Measurements from ENCODE around the gene LYPLAL1. TPM values are rescaled to one million over a fixed set of nuclear protein-coding genes. Genes with fewer than 3 reads are reported as not detected.

The LYPLAL1 gene
- total and polyA plus RNA-seq, 8 donors, result 3.6 to 48.1 (median 12.7) TPM

GRCh38 chr1:219209578-219209977, 35.9 kb downstream of the LYPLAL1 start:
- Histone ChIP-seq H3K36me3 (peaks cover 0 to 17% (median 7%) of the 10 kb centered on the region in 4 donors), H3K27ac (no peak overlapping the region), H3K4me3 (no peak overlapping the region), H3K9me3 (no peaks in the 10 kb centered on the region), H3K4me1 (no peaks in the 10 kb centered on the region), H3K27me3 (no peaks in the 10 kb centered on the region)
- TF ChIP-seq POLR2A (IDR thresholded peaks at IDR 0.05), result no peak
- no peak for TF ChIP-seq EP300 (IDR thresholded peaks at IDR 0.05)
- TF ChIP-seq, protein P1, sequence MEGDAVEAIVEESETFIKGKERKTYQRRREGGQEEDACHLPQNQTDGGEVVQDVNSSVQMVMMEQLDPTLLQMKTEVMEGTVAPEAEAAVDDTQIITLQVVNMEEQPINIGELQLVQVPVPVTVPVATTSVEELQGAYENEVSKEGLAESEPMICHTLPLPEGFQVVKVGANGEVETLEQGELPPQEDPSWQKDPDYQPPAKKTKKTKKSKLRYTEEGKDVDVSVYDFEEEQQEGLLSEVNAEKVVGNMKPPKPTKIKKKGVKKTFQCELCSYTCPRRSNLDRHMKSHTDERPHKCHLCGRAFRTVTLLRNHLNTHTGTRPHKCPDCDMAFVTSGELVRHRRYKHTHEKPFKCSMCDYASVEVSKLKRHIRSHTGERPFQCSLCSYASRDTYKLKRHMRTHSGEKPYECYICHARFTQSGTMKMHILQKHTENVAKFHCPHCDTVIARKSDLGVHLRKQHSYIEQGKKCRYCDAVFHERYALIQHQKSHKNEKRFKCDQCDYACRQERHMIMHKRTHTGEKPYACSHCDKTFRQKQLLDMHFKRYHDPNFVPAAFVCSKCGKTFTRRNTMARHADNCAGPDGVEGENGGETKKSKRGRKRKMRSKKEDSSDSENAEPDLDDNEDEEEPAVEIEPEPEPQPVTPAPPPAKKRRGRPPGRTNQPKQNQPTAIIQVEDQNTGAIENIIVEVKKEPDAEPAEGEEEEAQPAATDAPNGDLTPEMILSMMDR (IDR thresholded peaks at IDR 0.05), result no peak
- TF ChIP-seq POLR2AphosphoS5 (IDR thresholded peaks at IDR 0.05), result no peak
- intact Hi-C loops (cut with DNase I; ENCODE audit: low total_unique reads), result no loop called here
- 85 to 97% (median 95%) methylated on average over 2 of the region's 2 CpGs for WGBS, 5 donors
- DNase-seq, result no peak

DNA sequence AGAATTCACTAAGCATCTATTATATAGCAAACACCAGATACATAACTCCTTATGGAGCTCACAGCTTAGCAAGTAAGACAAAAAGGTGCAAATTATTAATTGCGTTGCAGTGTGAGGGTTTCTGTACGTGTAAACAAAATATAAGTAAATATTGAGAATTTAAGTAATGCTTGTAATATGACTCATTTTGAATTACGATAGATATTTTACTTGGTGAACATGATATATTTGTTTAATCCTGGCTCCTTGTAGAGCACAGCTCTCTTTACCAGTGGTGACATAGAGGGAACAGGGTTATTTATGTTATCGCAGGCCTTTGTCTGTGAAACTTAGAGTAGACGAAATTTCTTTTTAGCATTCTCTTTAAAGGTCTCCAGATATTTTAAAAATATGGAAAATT, 36.4 kb downstream of the LYPLAL1 start:
- H3K9me3 ChIP-seq, result no peaks in the 10 kb centered on the region
- peaks cover 0 to 17% (median 7%) of the 10 kb centered on the region in 4 donors for H3K36me3 ChIP-seq
- WGBS, 5 donors, result 77 to 87% (median 81%) methylated on average over 5 of the region's 5 CpGs
- DNase-seq, result no peak
- TF ChIP-seq EP300 (IDR thresholded peaks at IDR 0.05) (no peak), POLR2AphosphoS5 (IDR thresholded peaks at IDR 0.05) (no peak), POLR2A (IDR thresholded peaks at IDR 0.05) (no peak)
- TF ChIP-seq, protein P1 (IDR thresholded peaks at IDR 0.05), result no peak
- H3K27me3 ChIP-seq, result no peaks in the 10 kb centered on the region
- H3K4me1 ChIP-seq, result no peaks in the 10 kb centered on the region
- no peak overlapping the region for H3K4me3 ChIP-seq
- intact Hi-C loops (cut with DNase I; ENCODE audit: low total_unique reads), result no loop called here
- no peak overlapping the region for H3K27ac ChIP-seq

GRCh38 chr1:219215477-219215876, 41.8 kb downstream of the LYPLAL1 start:
- no peak overlapping the region for H3K4me3 ChIP-seq
- H3K36me3 ChIP-seq, result peaks cover 0 to 29% (median 17%) of the 10 kb centered on the region in 4 donors
- DNase-seq, result no peak
- no peak overlapping the region for H3K27ac ChIP-seq
- TF ChIP-seq POLR2A (IDR thresholded peaks at IDR 0.05) (no peak), EP300 (IDR thresholded peaks at IDR 0.05) (no peak), POLR2AphosphoS5 (IDR thresholded peaks at IDR 0.05) (no peak)
- TF ChIP-seq, protein P1 (IDR thresholded peaks at IDR 0.05), result no peak
- H3K9me3 ChIP-seq, result no peaks in the 10 kb centered on the region
- no peaks in the 10 kb centered on the region for H3K27me3 ChIP-seq
- intact Hi-C loops (cut with DNase I; ENCODE audit: low total_unique reads), result no loop called here
- H3K4me1 ChIP-seq, result no peaks in the 10 kb centered on the region

GRCh38 chr1:219220945-219221344, 47.3 kb downstream of the LYPLAL1 start:
- DNase-seq, result no peak
- intact Hi-C loops (cut with DNase I; ENCODE audit: low total_unique reads), result no loop called here
- Histone ChIP-seq H3K9me3 (no peaks in the 10 kb centered on the region), H3K4me3 (no peak overlapping the region), H3K4me1 (no peaks in the 10 kb centered on the region), H3K27ac (no peak overlapping the region), H3K36me3 (peaks cover 0 to 13% (median 10%) of the 10 kb centered on the region in 4 donors), H3K27me3 (no peaks in the 10 kb centered on the region)
- 87 to 98% (median 92%) methylated on average over 3 of the region's 3 CpGs for WGBS, 5 donors
- TF ChIP-seq EP300 (IDR thresholded peaks at IDR 0.05), result no peak
- TF ChIP-seq POLR2AphosphoS5 (IDR thresholded peaks at IDR 0.05), result no peak
- no peak for TF ChIP-seq POLR2A (IDR thresholded peaks at IDR 0.05)
- TF ChIP-seq, protein P1 (IDR thresholded peaks at IDR 0.05), result no peak

Data from stomach (tissue), 9 donors.